BE2C (cell line): ENCODE data around the gene TTF2.

Source experiments
- DNase-seq: peaks from one replicate; pipeline ENCODE4 v3.0.0-alpha.2; 2020
- H3K27me3 ChIP-seq: fragments of 250-450 bp; sonication (Bioruptor Pico); 2 replicates; pipeline ENCODE4 v1.5.1; 2020; ENCODE audit warnings: mild to moderate bottlenecking
- H3K36me3 ChIP-seq: fragments of 250-450 bp; sonication (Bioruptor Pico); 2 replicates; pipeline ENCODE4 v1.5.1; 2020; ENCODE audit warnings: mild to moderate bottlenecking
- H3K4me1 ChIP-seq: fragments of 250-450 bp; sonication (Bioruptor Pico); 2 replicates; pipeline ENCODE4 v1.5.1; 2020
- H3K4me3 ChIP-seq: 2 replicates; pipeline ENCODE4 v1.5.1; 2011; ENCODE audit warnings: low read depth, low read length
- H3K9me3 ChIP-seq: fragments of 250-450 bp; sonication (Bioruptor Pico); 2 replicates; pipeline ENCODE4 v1.5.1; 2020
- CTCF ChIP-seq: IDR thresholded peaks from 2 replicates; pipeline ENCODE4 v1.5.1; 2012; ENCODE audit warnings: mild to moderate bottlenecking, low read depth, low read length

The TTF2 gene

DNA sequence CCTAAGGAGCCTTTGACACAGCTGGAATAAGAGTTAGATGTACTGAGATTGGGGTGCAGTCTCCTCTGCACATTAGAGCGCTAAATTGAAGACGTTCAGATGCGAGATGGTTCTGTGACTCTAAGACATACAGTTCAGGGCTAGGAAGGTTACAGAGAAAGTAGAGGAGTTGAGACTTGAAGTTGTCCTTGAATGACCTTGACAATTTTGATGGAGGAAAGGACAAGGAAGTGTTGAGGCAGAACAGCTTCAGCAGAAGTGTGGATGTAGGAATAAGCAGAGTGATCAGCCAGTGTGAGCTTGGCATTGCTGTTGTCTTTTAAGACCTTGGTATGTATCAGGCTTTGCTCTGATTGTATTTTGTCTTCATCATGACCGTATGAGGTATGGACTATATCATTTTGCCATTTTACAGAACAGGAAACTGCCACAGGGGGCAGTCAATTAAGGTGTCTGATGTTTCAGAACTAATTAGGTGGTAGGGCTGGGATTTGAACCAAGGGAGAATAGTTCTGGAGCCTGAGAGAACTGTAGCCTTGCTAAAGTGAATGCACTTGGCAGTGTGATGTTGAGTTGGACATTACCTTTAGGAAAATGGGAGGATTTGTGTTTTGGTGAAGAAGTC lies 9.2 kb downstream of the TTF2 start:
- Histone ChIP-seq H3K4me1 (peaks cover 8% of the 10 kb centered on the region), H3K36me3 (peaks cover 4% of the 10 kb centered on the region), H3K27me3 (no peaks in the 10 kb centered on the region), H3K9me3 (no peaks in the 10 kb centered on the region), H3K4me3 (no peak overlapping the region)
- TF ChIP-seq CTCF = no peak
- no peak for DNase-seq

DNA sequence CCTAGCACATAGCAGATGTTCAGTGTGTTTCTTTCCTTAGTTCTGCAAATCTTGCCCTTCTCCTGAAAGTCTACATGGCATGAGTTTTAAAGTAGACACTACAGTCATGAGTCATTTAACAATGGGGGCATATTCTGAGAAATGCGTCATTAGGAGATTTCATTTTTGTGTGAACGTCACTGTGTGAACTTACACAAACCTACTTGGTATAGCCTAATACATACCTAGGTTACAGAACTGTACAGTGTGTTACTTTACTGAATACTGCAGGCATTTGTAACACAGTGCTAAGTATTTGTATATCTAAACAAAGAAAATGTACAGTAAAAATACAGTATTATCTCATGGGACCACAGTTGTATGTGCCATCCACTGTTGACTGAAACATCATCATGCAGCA lies 10.0 kb downstream of the TTF2 start:
- Histone ChIP-seq H3K9me3 (no peaks in the 10 kb centered on the region), H3K4me1 (peaks cover 8% of the 10 kb centered on the region), H3K27me3 (no peaks in the 10 kb centered on the region), H3K4me3 (no peak overlapping the region), H3K36me3 (peaks cover 6% of the 10 kb centered on the region)
- TF ChIP-seq CTCF = no peak
- no peak for DNase-seq

GRCh38 chr1:117076648-117077047 lies 16.5 kb downstream of the TTF2 start:
- Histone ChIP-seq H3K9me3 (no peaks in the 10 kb centered on the region), H3K36me3 (peaks cover 22% of the 10 kb centered on the region), H3K4me1 (no peaks in the 10 kb centered on the region), H3K27me3 (no peaks in the 10 kb centered on the region), H3K4me3 (no peak overlapping the region)
- TF ChIP-seq CTCF = no peak
- DNase-seq = no peak

DNA sequence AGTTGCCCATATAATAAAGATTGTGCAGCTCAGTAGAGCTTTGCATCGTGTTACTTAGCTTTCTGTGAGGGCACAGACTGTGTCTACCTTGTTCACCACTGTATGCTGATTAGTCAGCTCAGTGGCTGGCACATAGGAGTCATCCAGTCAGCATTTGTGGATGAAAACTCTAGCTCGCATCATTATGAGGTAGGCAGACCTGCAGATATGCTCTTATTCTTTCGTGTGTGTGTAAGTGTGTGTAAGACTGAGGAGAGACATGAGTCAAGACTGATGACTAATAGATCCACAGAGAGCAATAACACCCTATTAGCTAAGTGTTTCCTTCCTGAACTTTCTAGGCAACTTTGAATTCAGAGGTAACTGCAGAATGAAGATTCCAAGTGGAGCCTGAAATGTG lies 17.1 kb downstream of the TTF2 start:
- no peaks in the 10 kb centered on the region for H3K9me3 ChIP-seq
- no peak for TF ChIP-seq CTCF
- no peak for DNase-seq
- no peak overlapping the region for H3K4me3 ChIP-seq
- peaks cover 28% of the 10 kb centered on the region for H3K36me3 ChIP-seq
- no peaks in the 10 kb centered on the region for H3K27me3 ChIP-seq
- H3K4me1 ChIP-seq = no peaks in the 10 kb centered on the region

DNA sequence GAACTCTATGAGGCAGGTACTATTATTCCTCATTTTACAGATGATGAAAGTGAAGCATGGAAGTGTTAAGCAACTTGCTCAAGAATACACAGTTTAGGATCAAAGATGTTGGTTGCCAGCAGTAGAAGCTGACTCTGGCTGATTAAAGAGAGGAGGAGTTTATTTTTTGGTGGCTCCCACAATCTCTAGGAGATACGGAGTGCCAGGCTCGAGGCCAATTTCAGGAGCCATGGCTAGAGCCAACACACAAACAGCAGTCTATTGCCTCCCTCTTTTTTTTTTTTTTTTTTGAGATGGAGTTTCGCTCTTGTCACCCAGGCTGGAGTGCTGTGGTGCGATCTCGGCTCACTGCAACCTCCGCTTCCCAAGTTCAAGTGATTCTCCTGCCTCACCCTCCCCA lies 19.6 kb downstream of the TTF2 start:
- TF ChIP-seq CTCF = no peak
- Histone ChIP-seq H3K36me3 (peaks cover 28% of the 10 kb centered on the region), H3K4me1 (no peaks in the 10 kb centered on the region), H3K9me3 (no peaks in the 10 kb centered on the region), H3K4me3 (no peak overlapping the region), H3K27me3 (no peaks in the 10 kb centered on the region)
- DNase-seq = no peak

- H3K9me3 ChIP-seq = no peaks in the 10 kb centered on the region
- no peaks in the 10 kb centered on the region for H3K4me1 ChIP-seq
- TF ChIP-seq CTCF = no peak
- no peaks in the 10 kb centered on the region for H3K27me3 ChIP-seq
- peaks cover 6% of the 10 kb centered on the region for H3K36me3 ChIP-seq
- H3K4me3 ChIP-seq = no peak overlapping the region
- no peak for DNase-seq
Observed at GRCh38 chr1:117084231-117084630, 24.1 kb downstream of the TTF2 start.
